Liver (tissue), 9 donors: ENCODE measurements around the gene DIPK1B. TPM values are rescaled to one million over a fixed set of nuclear protein-coding genes. Genes with fewer than 3 reads are reported as not detected.

Experiments used
- DNase-seq: peaks from one replicate; pipeline ENCODE4 v3.0.0-alpha.2; 2017; ENCODE audit warnings: low spot score
- H3K27ac ChIP-seq, 2 donors: one replicate each; pipeline ENCODE4 v1.7.0; 2013; ENCODE audit warnings: inconsistent platforms in 2 of 2, low read length in 2 of 2, control low read depth in 1 of 2, low read depth in 1 of 2, mild to moderate bottlenecking in 1 of 2
- H3K27me3 ChIP-seq, 4 donors: one replicate each; pipeline versions ENCODE4 v1.6.1 to v1.7.0; 2013; ENCODE audit warnings: low read length in 3 of 4, inconsistent platforms in 1 of 4, mild to moderate bottlenecking in 1 of 4, moderate library complexity in 1 of 4; ENCODE audit not compliant: control insufficient read depth in 4 of 4, insufficient read depth in 4 of 4
- H3K36me3 ChIP-seq, 4 donors: one replicate each; pipeline versions ENCODE4 v1.6.1 to v1.7.0; 2013; ENCODE audit warnings: low read length in 3 of 4, mild to moderate bottlenecking in 3 of 4, low read depth in 1 of 4, moderate library complexity in 1 of 4; ENCODE audit not compliant: control insufficient read depth in 4 of 4, insufficient read depth in 3 of 4
- H3K4me1 ChIP-seq, 4 donors: one replicate each; pipeline versions ENCODE4 v1.6.1 to v1.7.0; 2013; ENCODE audit warnings: low read length in 3 of 4, mild to moderate bottlenecking in 3 of 4, moderate library complexity in 1 of 4; ENCODE audit not compliant: control insufficient read depth in 4 of 4, insufficient read depth in 4 of 4
- H3K4me3 ChIP-seq, 3 donors: one replicate each; pipeline versions ENCODE4 v1.6.1 to v1.7.0; 2013; ENCODE audit warnings: low read length in 3 of 3, control low read depth in 1 of 3, low read depth in 1 of 3, mild to moderate bottlenecking in 1 of 3
- H3K9ac ChIP-seq, 2 donors: one replicate each; pipeline ENCODE4 v1.7.0; 2013; ENCODE audit warnings: low read length in 2 of 2, mild to moderate bottlenecking in 2 of 2, moderate library complexity in 2 of 2, control low read depth in 1 of 2, low read depth in 1 of 2
- H3K9me3 ChIP-seq, 4 donors: one replicate each; pipeline versions ENCODE4 v1.6.1 to v1.7.0; 2013; ENCODE audit warnings: low read length in 3 of 4; ENCODE audit not compliant: control insufficient read depth in 4 of 4
- EGR1 ChIP-seq, 2 donors: IDR thresholded peaks; 2 replicates each; pipeline ENCODE4 v1.6.1; 2016 to 2018; ENCODE audit warnings: antibody characterized with exemption in 2 of 2, low read depth in 2 of 2
- FOXA1 ChIP-seq: IDR thresholded peaks from 2 replicates; pipeline ENCODE4 v1.6.1; 2016; ENCODE audit warnings: antibody characterized with exemption
- FOXA2 ChIP-seq: IDR thresholded peaks from 2 replicates; pipeline ENCODE4 v1.6.1; 2016; ENCODE audit warnings: antibody characterized with exemption
- HNF4A ChIP-seq, 2 donors: conservative IDR thresholded peaks; 2 replicates each; pipeline ENCODE4 v1.6.1; 2016; ENCODE audit warnings: antibody characterized with exemption in 2 of 2, mild to moderate bottlenecking in 2 of 2
- JUND ChIP-seq, 2 donors: IDR thresholded peaks; 2 replicates each; pipeline ENCODE4 v1.6.1; 2016; ENCODE audit warnings: antibody characterized with exemption in 2 of 2
- REST ChIP-seq: IDR thresholded peaks from 2 replicates; pipeline ENCODE4 v1.6.1; 2016; ENCODE audit warnings: antibody characterized with exemption, mild to moderate bottlenecking
- RXRA ChIP-seq, 2 donors: IDR thresholded peaks; 2 replicates each; pipeline ENCODE4 v1.6.1; 2017 to 2018; ENCODE audit warnings: antibody characterized with exemption in 2 of 2, mild to moderate bottlenecking in 1 of 2
- WGBS: extraction: QIAGEN DNeasy Blood & Tissue Kit; methylation state at CpG from one replicate; pipeline ENCODE4 v1.1.7; 2013; 5-methylcytosine and 5-hydroxymethylcytosine counted together
- polyA plus RNA-seq, 2 donors: library from polyadenylated mRNA; stranded (reverse) in 1 of 2; unstranded in 1 of 2; fragments of 200-250 nt in 1 of 2; fragments of >200 nt in 1 of 2; fragmentation: Nextera tagmentation in 1 of 2; extraction: Ambion mirVana in 1 of 2; gene quantifications; one replicate each; pipeline versions ENCODE4 v1.2.1 to v1.2.3, GENCODE V29; 2013 to 2015
- total RNA-seq, 2 donors: library from RNA; depleted of rRNA; stranded (reverse); fragments of >200 nt; gene quantifications; one replicate each; pipeline ENCODE4 v1.2.3, GENCODE V29; 2014
- TF ChIP-seq, protein P1 (sequence below): IDR thresholded peaks from 2 replicates; pipeline ENCODE4 v1.6.1; 2016; ENCODE audit warnings: antibody characterized with exemption
- TF ChIP-seq, protein P2 (sequence below): IDR thresholded peaks from 2 replicates; pipeline ENCODE4 v1.6.1; 2016; ENCODE audit warnings: antibody characterized with exemption
- TF ChIP-seq, protein P3 (sequence below): IDR thresholded peaks from 2 replicates; pipeline ENCODE4 v1.6.1; 2016; ENCODE audit warnings: antibody characterized with exemption
- donor health status: healthy.
- donor health status: healthy.
- donor health status: healthy.
- donor health status: healthy.
- donor health status: healthy.

Gene DIPK1B
- total and polyA plus RNA-seq, 4 donors = 2.3 to 19.7 (median 5.2) TPM

DNA sequence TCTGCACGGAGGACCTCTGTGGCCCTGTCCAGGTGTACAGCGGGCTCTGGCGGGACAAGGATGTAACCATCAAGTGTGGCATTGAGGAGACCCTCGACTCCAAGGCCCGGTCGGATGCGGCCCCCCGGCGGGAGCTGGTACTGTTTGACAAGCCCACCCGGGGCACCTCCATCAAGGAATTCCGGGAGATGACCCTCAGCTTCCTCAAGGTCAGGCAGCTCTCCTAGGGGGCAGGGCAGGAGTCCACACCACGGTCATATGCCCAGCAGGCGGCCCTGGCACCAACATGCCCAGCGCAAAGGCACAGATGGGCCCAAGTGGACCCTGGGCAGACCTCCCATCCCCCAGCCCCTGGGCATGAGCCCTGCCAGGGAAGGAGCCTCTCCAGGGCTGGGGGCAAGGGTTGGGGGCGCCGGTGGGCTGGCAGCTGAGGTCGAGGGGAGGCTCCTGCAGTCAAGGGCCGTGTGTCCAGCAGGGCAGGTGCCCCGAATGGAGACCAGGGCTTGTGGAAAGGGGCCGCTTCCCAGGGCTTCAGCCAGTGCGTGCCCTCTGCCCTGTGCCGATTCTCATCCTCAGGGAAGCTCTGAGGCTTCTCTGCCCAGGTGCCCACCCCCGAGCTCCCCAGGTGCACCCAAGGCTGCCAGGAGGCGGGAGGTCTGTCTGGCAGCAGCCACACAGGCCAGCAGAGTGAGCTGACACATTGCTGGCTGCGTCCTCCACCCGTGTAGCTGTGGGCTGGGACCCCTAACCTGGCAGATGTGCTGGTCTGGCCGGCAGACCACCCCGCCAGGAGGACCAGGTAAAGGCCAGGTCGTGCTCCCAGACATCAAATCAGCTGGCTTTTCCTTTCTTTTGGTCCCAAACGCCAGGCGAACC is 10.0 kb downstream of the DIPK1B start:
- H3K36me3 ChIP-seq = peaks cover 15 to 33% (median 23%) of the 10 kb centered on the region in 4 donors
- 85% methylated on average over 31 of the region's 31 CpGs for WGBS

GRCh38 chr9:136722969-136723356 is 10.6 kb downstream of the DIPK1B start:
- Histone ChIP-seq H3K27ac (no peak overlapping the region), H3K9ac (no peak overlapping the region), H3K4me3 (no peak overlapping the region), H3K9me3 (no peaks in the 10 kb centered on the region), H3K36me3 (peaks cover 15 to 33% (median 23%) of the 10 kb centered on the region in 4 donors), H3K27me3 (no peaks in the 10 kb centered on the region), H3K4me1 (peaks cover 0 to 56% (median 29%) of the 10 kb centered on the region in 4 donors)
- DNase-seq = no peak
- WGBS = 92% methylated on average over 24 of the region's 24 CpGs
- TF ChIP-seq HNF4A (conservative IDR thresholded peaks at IDR 0.05) (no peak), RXRA (IDR thresholded peaks at IDR 0.05) (no peak), REST (no peak), FOXA1 (no peak), JUND (IDR thresholded peaks at IDR 0.05) (no peak), EGR1 (IDR thresholded peaks at IDR 0.05; ENCODE audit: low read depth in 2 of 2) (no peak), FOXA2 (no peak)
- TF ChIP-seq, protein P1, sequence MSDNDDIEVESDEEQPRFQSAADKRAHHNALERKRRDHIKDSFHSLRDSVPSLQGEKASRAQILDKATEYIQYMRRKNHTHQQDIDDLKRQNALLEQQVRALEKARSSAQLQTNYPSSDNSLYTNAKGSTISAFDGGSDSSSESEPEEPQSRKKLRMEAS = no peak
- TF ChIP-seq, protein P2, sequence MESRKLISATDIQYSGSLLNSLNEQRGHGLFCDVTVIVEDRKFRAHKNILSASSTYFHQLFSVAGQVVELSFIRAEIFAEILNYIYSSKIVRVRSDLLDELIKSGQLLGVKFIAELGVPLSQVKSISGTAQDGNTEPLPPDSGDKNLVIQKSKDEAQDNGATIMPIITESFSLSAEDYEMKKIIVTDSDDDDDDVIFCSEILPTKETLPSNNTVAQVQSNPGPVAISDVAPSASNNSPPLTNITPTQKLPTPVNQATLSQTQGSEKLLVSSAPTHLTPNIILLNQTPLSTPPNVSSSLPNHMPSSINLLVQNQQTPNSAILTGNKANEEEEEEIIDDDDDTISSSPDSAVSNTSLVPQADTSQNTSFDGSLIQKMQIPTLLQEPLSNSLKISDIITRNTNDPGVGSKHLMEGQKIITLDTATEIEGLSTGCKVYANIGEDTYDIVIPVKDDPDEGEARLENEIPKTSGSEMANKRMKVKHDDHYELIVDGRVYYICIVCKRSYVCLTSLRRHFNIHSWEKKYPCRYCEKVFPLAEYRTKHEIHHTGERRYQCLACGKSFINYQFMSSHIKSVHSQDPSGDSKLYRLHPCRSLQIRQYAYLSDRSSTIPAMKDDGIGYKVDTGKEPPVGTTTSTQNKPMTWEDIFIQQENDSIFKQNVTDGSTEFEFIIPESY = no peak
- TF ChIP-seq, protein P3, sequence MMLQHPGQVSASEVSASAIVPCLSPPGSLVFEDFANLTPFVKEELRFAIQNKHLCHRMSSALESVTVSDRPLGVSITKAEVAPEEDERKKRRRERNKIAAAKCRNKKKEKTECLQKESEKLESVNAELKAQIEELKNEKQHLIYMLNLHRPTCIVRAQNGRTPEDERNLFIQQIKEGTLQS = no peak

More for the DNA sequence above, 10.0 kb downstream of the DIPK1B start:
- DNase-seq = no peak
- H3K9me3 ChIP-seq = no peaks in the 10 kb centered on the region
- H3K9ac ChIP-seq = no peak overlapping the region
- peaks cover 0 to 56% (median 29%) of the 10 kb centered on the region in 4 donors for H3K4me1 ChIP-seq
- TF ChIP-seq, protein P1 = no peak
- TF ChIP-seq HNF4A (conservative IDR thresholded peaks at IDR 0.05) = peak; percentile 26 to 30
- H3K27ac ChIP-seq = no peak overlapping the region
- H3K4me3 ChIP-seq = no peak overlapping the region
- H3K27me3 ChIP-seq = no peaks in the 10 kb centered on the region
